Measurements from ENCODE around the gene DCAF8. TPM values are rescaled to one million over a fixed set of nuclear protein-coding genes. Genes with fewer than 3 reads are reported as not detected.

Gene DCAF8
- total RNA-seq, 2 donors from 2014 or later = 133 to 172 TPM

GRCh38 chr1:160193091-160193819 lies 69.1 kb downstream of the DCAF8 start:
- no peaks in the 10 kb centered on the region for H3K27me3 ChIP-seq (replicated peaks; ENCODE audit: insufficient read depth)
- no peaks in the 10 kb centered on the region for H3K36me3 ChIP-seq
- peak; percentile 93 to 99 (median 97) for TF ChIP-seq CTCF (IDR thresholded peaks at IDR 0.05)
- no peak for TF ChIP-seq POLR2A (IDR thresholded peaks at IDR 0.05)
- TF ChIP-seq POLR2AphosphoS5 (IDR thresholded peaks at IDR 0.05) = peak; percentile 87
- intact Hi-C loops (cut with DNase I) = loop anchor here (1.0 to 5.0 kb wide), 4 partner anchors 27 to 98 kb away; no protein-coding TSS in a partner anchor
- 29% methylated on average over 16 of the region's 16 CpGs for WGBS
- no peak overlapping the region for H3K27ac ChIP-seq
- H3K9me3 ChIP-seq = no peaks in the 10 kb centered on the region
- peaks cover 3% of the 10 kb centered on the region for H3K4me1 ChIP-seq (replicated peaks)
- H3K4me3 ChIP-seq = no peak overlapping the region
- DNase-seq (ENCODE audit: low spot score) = peak; percentile 80

- H3K27ac ChIP-seq = no peak overlapping the region
- no peaks in the 10 kb centered on the region for H3K36me3 ChIP-seq
- no peak for DNase-seq (ENCODE audit: low spot score)
- H3K4me3 ChIP-seq = no peak overlapping the region
- peaks cover 3% of the 10 kb centered on the region for H3K4me1 ChIP-seq (replicated peaks)
- no peak for TF ChIP-seq POLR2AphosphoS5 (IDR thresholded peaks at IDR 0.05)
- no peak for TF ChIP-seq POLR2A (IDR thresholded peaks at IDR 0.05)
- TF ChIP-seq CTCF (IDR thresholded peaks at IDR 0.05) = no peak
- no peaks in the 10 kb centered on the region for H3K27me3 ChIP-seq (replicated peaks; ENCODE audit: insufficient read depth)
- H3K9me3 ChIP-seq = no peaks in the 10 kb centered on the region
- intact Hi-C loops (cut with DNase I) = loop anchor here (2.0 to 5.0 kb wide), 3 partner anchors 60 to 99 kb away; no protein-coding TSS in a partner anchor
These were observed 70.1 kb downstream of the DCAF8 start for GRCh38 chr1:160192234-160192633.

- Histone ChIP-seq H3K36me3 (no peaks in the 10 kb centered on the region), H3K9me3 (no peaks in the 10 kb centered on the region), H3K27me3 (replicated peaks; ENCODE audit: insufficient read depth) (no peaks in the 10 kb centered on the region), H3K4me3 (no peak overlapping the region), H3K4me1 (replicated peaks) (peaks cover 3% of the 10 kb centered on the region), H3K27ac (no peak overlapping the region)
- intact Hi-C loops (cut with DNase I) = loop anchor here (2.0 to 5.0 kb wide), 3 partner anchors 61 to 99 kb away; no protein-coding TSS in a partner anchor
- TF ChIP-seq POLR2AphosphoS5 (IDR thresholded peaks at IDR 0.05) = no peak
- DNase-seq (ENCODE audit: low spot score) = no peak
- WGBS = 91% methylated on average over 3 of the region's 3 CpGs
These were observed 70.6 kb downstream of the DCAF8 start for GRCh38 chr1:160191756-160192155.

GRCh38 chr1:160189649-160190625 lies 72.4 kb downstream of the DCAF8 start, which contains the start of gene CASQ1:
CASQ1 (plus strand) TSS chr1:160190575; CDS start chr1:160190752, 177 bp downstream.
- Histone ChIP-seq H3K27me3 (replicated peaks; ENCODE audit: insufficient read depth) (no peaks in the 10 kb centered on the region), H3K36me3 (no peaks in the 10 kb centered on the region), H3K9me3 (no peaks in the 10 kb centered on the region), H3K27ac (no peak within 1 kb of the TSS), H3K4me3 (no peak within 1 kb of the TSS), H3K4me1 (replicated peaks) (peaks cover 3% of the 10 kb centered on the region)
- intact Hi-C loops (cut with DNase I) = loop anchor here (5.0 kb wide), 1 partner anchor 62 kb away; no protein-coding TSS in a partner anchor
- peak; percentile 17 for DNase-seq (ENCODE audit: low spot score)
- TF ChIP-seq POLR2A (IDR thresholded peaks at IDR 0.05) (no peak), CTCF (IDR thresholded peaks at IDR 0.05) (no peak), POLR2AphosphoS5 (IDR thresholded peaks at IDR 0.05) (no peak)
- WGBS = 58% methylated on average over 15 of the region's 15 CpGs

GRCh38 chr1:160188341-160188740 lies 74.0 kb downstream of the DCAF8 start:
- WGBS = 76% methylated on average over 7 of the region's 7 CpGs
- TF ChIP-seq CTCF (IDR thresholded peaks at IDR 0.05) (no peak), POLR2A (IDR thresholded peaks at IDR 0.05) (no peak)
- peaks cover 2% of the 10 kb centered on the region for H3K4me1 ChIP-seq (replicated peaks)
- no peak overlapping the region for H3K4me3 ChIP-seq
- H3K27ac ChIP-seq = no peak overlapping the region
- no peak for DNase-seq (ENCODE audit: low spot score)
- no peaks in the 10 kb centered on the region for H3K9me3 ChIP-seq
- no peaks in the 10 kb centered on the region for H3K27me3 ChIP-seq (replicated peaks; ENCODE audit: insufficient read depth)
- intact Hi-C loops (cut with DNase I) = no loop called here
- H3K36me3 ChIP-seq = no peaks in the 10 kb centered on the region

All from prostate gland (tissue), 2 donors.